Tibial nerve (tissue), 4 donors: ENCODE measurements around the gene EPS8L3. TPM values are rescaled to one million over a fixed set of nuclear protein-coding genes. Genes with fewer than 3 reads are reported as not detected.
"Not testable (repeated sequence)": the region's sequence is repeated elsewhere in the genome, so short reads cannot be mapped to it uniquely, and the experiment has no call there.

Experiments
- DNase-seq, 2 donors: peaks; one replicate each; pipeline ENCODE4 v3.0.0-alpha.2; 2019; ENCODE audit warnings: low spot score in 2 of 2
- H3K27ac ChIP-seq, 4 donors: fragments of 200-600 bp; sonication (generic) in 3 of 4; one replicate each; pipeline ENCODE4 v1.5.1; 2017 to 2019; ENCODE audit warnings: mild to moderate bottlenecking in 1 of 4
- H3K27me3 ChIP-seq, 2 donors: fragments of 200-600 bp; sonication (generic) in 1 of 2; one replicate each; pipeline versions ENCODE4 v1.5.1 to v1.6.0; 2017 to 2019
- H3K36me3 ChIP-seq, 3 donors: fragments of 200-600 bp; sonication (generic); one replicate each; pipeline ENCODE4 v1.5.1; 2018 to 2019
- H3K4me1 ChIP-seq, 4 donors: fragments of 200-600 bp; sonication (generic) in 3 of 4; one replicate each; pipeline ENCODE4 v1.5.1; 2017 to 2019
- H3K4me3 ChIP-seq, 4 donors: fragments of 200-600 bp; sonication (generic) in 3 of 4; one replicate each; pipeline ENCODE4 v1.5.1; 2017 to 2019; ENCODE audit warnings: mild to moderate bottlenecking in 1 of 4, moderate library complexity in 1 of 4
- H3K9me3 ChIP-seq, 4 donors: fragments of 200-600 bp; sonication (generic) in 3 of 4; one replicate each; pipeline ENCODE4 v1.5.1; 2017 to 2019
- CTCF ChIP-seq, 5 experiments: fragments of 200-600 bp in 3 of 5; fragments of 450-650 bp in 2 of 5; sonication (generic) in 3 of 5; IDR thresholded peaks; one replicate each; pipeline ENCODE4 v1.5.1; 2016 to 2019; ENCODE audit warnings: antibody characterized with exemption in 5 of 5, mild to moderate bottlenecking in 3 of 5, moderate library complexity in 2 of 5
- EP300 ChIP-seq, 2 donors: sonication (generic); formaldehyde crosslinking; IDR thresholded peaks; one replicate each; pipeline ENCODE4 v1.6.1; 2017; ENCODE audit warnings: antibody characterized with exemption in 2 of 2, mild to moderate bottlenecking in 1 of 2
- POLR2A ChIP-seq, 2 donors: fragments of 450-650 bp; IDR thresholded peaks; one replicate each; pipeline ENCODE4 v1.6.1; 2017; ENCODE audit warnings: antibody characterized with exemption in 2 of 2, mild to moderate bottlenecking in 2 of 2, moderate library complexity in 2 of 2
- WGBS, 2 donors: methylation state at CpG; one replicate each; pipeline ENCODE4 v1.1.5; 2018; 5-methylcytosine and 5-hydroxymethylcytosine counted together
- total RNA-seq, 4 donors: library from RNA; depleted of rRNA; stranded (reverse); fragments of >200 nt; gene quantifications; one replicate each; pipeline ENCODE4 v1.1.0, GENCODE V29; 2016

The EPS8L3 gene
- total RNA-seq, 4 donors from 2014 or later, result not detected

- no peaks in the 10 kb centered on the region for H3K27me3 ChIP-seq
- H3K4me1 ChIP-seq, result peaks cover 0 to 52% (median 19%) of the 10 kb centered on the region in 4 donors
- 40 to 44% methylated on average over 5 of the region's 5 CpGs for WGBS, 2 donors
- peak overlapping the region in 1 of 4 donors; percentile 75 for H3K27ac ChIP-seq
- no peaks in the 10 kb centered on the region for H3K9me3 ChIP-seq
- TF ChIP-seq CTCF (IDR thresholded peaks at IDR 0.05) (no peak), POLR2A (IDR thresholded peaks at IDR 0.05) (no peak), EP300 (IDR thresholded peaks at IDR 0.05) (no peak)
- H3K36me3 ChIP-seq, result no peaks in the 10 kb centered on the region
- no peak for DNase-seq
- H3K4me3 ChIP-seq, result no peak overlapping the region
Measured at GRCh38 chr1:109802901-109803561, 39.3 kb upstream of the EPS8L3 start.

- Histone ChIP-seq H3K4me3 (no peak overlapping the region), H3K4me1 (peaks cover 0 to 50% (median 19%) of the 10 kb centered on the region in 4 donors), H3K9me3 (no peaks in the 10 kb centered on the region), H3K27me3 (no peaks in the 10 kb centered on the region), H3K27ac (peak overlapping the region in 2 of 4 donors; percentile 40 to 75), H3K36me3 (no peaks in the 10 kb centered on the region)
- 74 to 80% methylated on average over 17 of the region's 17 CpGs for WGBS, 2 donors
- no peak for TF ChIP-seq CTCF (IDR thresholded peaks at IDR 0.05)
- no peak for TF ChIP-seq EP300 (IDR thresholded peaks at IDR 0.05)
- no peak for TF ChIP-seq POLR2A (IDR thresholded peaks at IDR 0.05)
- DNase-seq, result no peak
Measured at GRCh38 chr1:109802136-109802900, 38.6 kb upstream of the EPS8L3 start.

- Histone ChIP-seq H3K27ac (peak overlapping the region in 2 of 4 donors; percentile 40 to 75), H3K4me3 (no peak overlapping the region), H3K9me3 (no peaks in the 10 kb centered on the region), H3K4me1 (peaks cover 0 to 48% (median 23%) of the 10 kb centered on the region in 4 donors), H3K36me3 (no peaks in the 10 kb centered on the region), H3K27me3 (no peaks in the 10 kb centered on the region)
- 60 to 62% methylated on average over 3 of the region's 3 CpGs for WGBS, 2 donors
- DNase-seq, result no peak
- TF ChIP-seq POLR2A (IDR thresholded peaks at IDR 0.05), result no peak
- TF ChIP-seq CTCF (IDR thresholded peaks at IDR 0.05), result no peak
- no peak for TF ChIP-seq EP300 (IDR thresholded peaks at IDR 0.05)
Measured at GRCh38 chr1:109801791-109802135, 38.0 kb upstream of the EPS8L3 start.

GRCh38 chr1:109800291-109800690 lies 36.6 kb upstream of the EPS8L3 start:
- no peaks in the 10 kb centered on the region for H3K27me3 ChIP-seq
- no peak overlapping the region for H3K4me3 ChIP-seq
- TF ChIP-seq CTCF (IDR thresholded peaks at IDR 0.05), result no peak
- TF ChIP-seq POLR2A (IDR thresholded peaks at IDR 0.05), result no peak
- TF ChIP-seq EP300 (IDR thresholded peaks at IDR 0.05), result no peak
- no peaks in the 10 kb centered on the region for H3K9me3 ChIP-seq
- no peak for DNase-seq
- no peak overlapping the region for H3K27ac ChIP-seq
- no peaks in the 10 kb centered on the region for H3K36me3 ChIP-seq
- peaks cover 0 to 41% (median 23%) of the 10 kb centered on the region in 4 donors for H3K4me1 ChIP-seq

GRCh38 chr1:109799445-109799844 lies 35.7 kb upstream of the EPS8L3 start:
- H3K36me3 ChIP-seq, result no peaks in the 10 kb centered on the region
- no peak for DNase-seq
- 40 to 55% methylated on average over 1 of the region's 1 CpG for WGBS, 2 donors
- no peaks in the 10 kb centered on the region for H3K27me3 ChIP-seq
- TF ChIP-seq EP300 (IDR thresholded peaks at IDR 0.05) (no peak), CTCF (IDR thresholded peaks at IDR 0.05) (no peak), POLR2A (IDR thresholded peaks at IDR 0.05) (no peak)
- peaks cover 0 to 46% (median 23%) of the 10 kb centered on the region in 4 donors for H3K4me1 ChIP-seq
- H3K27ac ChIP-seq, result no peak overlapping the region
- no peak overlapping the region for H3K4me3 ChIP-seq
- no peaks in the 10 kb centered on the region for H3K9me3 ChIP-seq

- not testable (repeated sequence) for H3K9me3 ChIP-seq, H3K36me3 ChIP-seq, DNase-seq, H3K27me3 ChIP-seq, H3K4me3 ChIP-seq
- 96% methylated on average over 5 of the region's 5 CpGs for WGBS, 2 donors
- Histone ChIP-seq H3K27ac (peak overlapping the region in 2 of 4 donors; percentile 36 to 52), H3K4me1 (peaks cover 0 to 49% (median 27%) of the 10 kb centered on the region in 4 donors)
Measured at GRCh38 chr1:109797303-109797595, 33.5 kb upstream of the EPS8L3 start.
